ENCODE results near the gene NCK2. TPM values are rescaled to one million over a fixed set of nuclear protein-coding genes. Genes with fewer than 3 reads are reported as not detected.

NCK2 gene
- total and polyA plus RNA-seq, 9 of the 15 experiments (the other 6 are each of a cell fraction or from before 2014, with no cell fraction given): 0.90 to 27.9 (median 15.9) TPM

DNA sequence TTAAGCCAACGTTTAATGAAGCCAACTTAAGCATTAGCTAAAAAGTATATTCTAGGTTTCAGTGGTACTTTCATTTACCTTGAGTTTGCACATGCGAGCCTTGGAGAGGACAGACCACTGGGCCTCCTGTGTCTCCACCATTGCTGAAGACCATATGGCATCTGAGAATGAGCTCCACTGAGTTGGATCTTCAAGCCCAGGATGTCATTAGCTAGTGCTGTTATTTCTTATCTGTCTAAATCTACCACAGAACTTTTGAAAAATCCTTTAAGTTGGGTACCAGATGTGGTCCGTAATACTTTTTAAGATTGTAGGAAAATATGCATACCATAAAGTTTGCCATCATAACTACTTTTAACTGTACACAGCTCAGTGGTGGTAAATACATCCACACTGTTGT is 161.8 kb downstream of the NCK2 start:
- 0% methylated on average over 3 of the region's 3 CpGs for WGBS (ENCODE audit: insufficient coverage, low coverage, missing lambda C conversion rate)
- H4K20me1 ChIP-seq (replicated peaks; ENCODE audit: control insufficient read depth, insufficient read depth, low read length): no peaks in the 10 kb centered on the region
- no peaks in the 10 kb centered on the region for H3K79me2 ChIP-seq (ENCODE audit: control insufficient read depth, insufficient read depth, low read length)
- H3K4me3 ChIP-seq: no peak overlapping the region
- no peaks in the 10 kb centered on the region for H3K36me3 ChIP-seq (ENCODE audit: control insufficient read depth, insufficient read depth, low read length)
- H3K9me3 ChIP-seq (replicated peaks; ENCODE audit: control insufficient read depth, insufficient read depth, low read depth, low read length): no peaks in the 10 kb centered on the region
- no peak for DNase-seq (ENCODE audit: extremely low read depth in 1 of 4, low spot score in 3 of 4)
- H3K4me1 ChIP-seq (replicated peaks in 1 of 2; ENCODE audit: control insufficient read depth in 2 of 2, insufficient read depth in 2 of 2, low read length in 2 of 2): no peaks in the 10 kb centered on the region; a peak in 1 of 5 replicates
- in situ Hi-C loops (cut with MboI): no loop called here
- no peak overlapping the region for H2AFZ ChIP-seq (ENCODE audit: low read depth, low read length)
- no TSS peak for BruUV-seq (replicated peaks)
- TF ChIP-seq ZBTB1 (CRISPR knock-in tag; IDR thresholded peaks at IDR 0.05; ENCODE audit: borderline replicate concordance, low read depth) (no peak), SAP30 (IDR thresholded peaks at IDR 0.05; ENCODE audit: borderline replicate concordance, insufficient read depth, low read depth, low read length, poor library complexity, severe bottlenecking) (no peak), ZNF518B (CRISPR knock-in tag; IDR thresholded peaks at IDR 0.05) (no peak), RFX7 (CRISPR knock-in tag; IDR thresholded peaks at IDR 0.05) (no peak), HMGN3 (IDR thresholded peaks at IDR 0.05; ENCODE audit: borderline replicate concordance, extremely low read depth, insufficient read length, low read depth, low read length) (no peak), STAT5B (CRISPR knock-in tag; IDR thresholded peaks at IDR 0.05) (no peak), ZNF398 (CRISPR knock-in tag; IDR thresholded peaks at IDR 0.05) (no peak), ZNF133 (CRISPR knock-in tag; IDR thresholded peaks at IDR 0.05) (no peak)
- TF ChIP-seq, protein P1, sequence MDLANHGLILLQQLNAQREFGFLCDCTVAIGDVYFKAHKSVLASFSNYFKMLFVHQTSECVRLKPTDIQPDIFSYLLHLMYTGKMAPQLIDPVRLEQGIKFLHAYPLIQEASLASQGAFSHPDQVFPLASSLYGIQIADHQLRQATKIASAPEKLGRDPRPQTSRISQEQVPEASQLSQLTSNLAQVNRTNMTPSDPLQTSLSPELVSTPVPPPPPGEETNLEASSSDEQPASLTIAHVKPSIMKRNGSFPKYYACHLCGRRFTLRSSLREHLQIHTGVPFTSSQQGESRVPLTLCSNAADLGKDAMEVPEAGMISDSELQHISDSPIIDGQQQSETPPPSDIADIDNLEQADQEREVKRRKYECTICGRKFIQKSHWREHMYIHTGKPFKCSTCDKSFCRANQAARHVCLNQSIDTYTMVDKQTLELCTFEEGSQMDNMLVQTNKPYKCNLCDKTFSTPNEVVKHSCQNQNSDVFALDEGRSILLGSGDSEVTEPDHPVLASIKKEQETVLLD (IDR thresholded peaks at IDR 0.05): no peak
- no peak for ATAC-seq
- H3K9me1 ChIP-seq (ENCODE audit: control insufficient read depth, insufficient read depth, low read length): no peaks in the 10 kb centered on the region
- H3K27ac ChIP-seq (ENCODE audit: extremely low read depth, low read depth, low read length): no peak overlapping the region
- peaks cover 11 to 21% of the 10 kb centered on the region in 2 experiments; a peak in 3 of 5 replicates for H3K27me3 ChIP-seq (ENCODE audit: control insufficient read depth in 2 of 2, insufficient read depth in 2 of 2, low read length in 2 of 2)
- FAIRE-seq: no peak
- H3K9ac ChIP-seq (ENCODE audit: insufficient read depth in 1 of 2, low read depth in 2 of 2, low read length in 2 of 2): no peak overlapping the region
- intact Hi-C loops (cut with micrococcal nuclease): no loop called here
- CTCF ChIA-PET (ENCODE audit: low intra/inter-chr PET ratio): no interaction called here
- no peak overlapping the region for H3K4me2 ChIP-seq (ENCODE audit: insufficient read depth, low read length)
- POLR2A ChIA-PET: no interaction called here

Data from K562 (cell line).